Neural cell (in vitro differentiated cells): Measurements from ENCODE around the gene ZDHHC3.

Experiments
- CTCF ChIP-seq: fragments of 450-650 bp; IDR thresholded peaks from 2 replicates; pipeline ENCODE4 v1.5.1; 2014; ENCODE audit warnings: antibody characterized with exemption, mild to moderate bottlenecking, moderate library complexity; ENCODE audit not compliant: poor library complexity, severe bottlenecking
- EP300 ChIP-seq: fragments of 450-650 bp; conservative IDR thresholded peaks from 2 replicates; pipeline ENCODE4 v1.6.1; 2014; ENCODE audit warnings: antibody characterized with exemption, mild to moderate bottlenecking, moderate library complexity; ENCODE audit not compliant: poor library complexity, severe bottlenecking
- EZH2 ChIP-seq: fragments of 200-600, 300-800 bp; shearing (Covaris generic), sonication (generic); IDR thresholded peaks from 2 replicates; pipeline ENCODE4 v1.6.1; 2014; ENCODE audit warnings: antibody characterized with exemption, low read length, borderline replicate concordance, mild to moderate bottlenecking; ENCODE audit not compliant: insufficient read depth, poor library complexity, severe bottlenecking
- RAD21 ChIP-seq: fragments of 450-650 bp; conservative IDR thresholded peaks from 2 replicates; pipeline ENCODE4 v1.6.1; 2014; ENCODE audit warnings: antibody characterized with exemption, mild to moderate bottlenecking, moderate library complexity
- SMC3 ChIP-seq: fragments of 450-650 bp; conservative IDR thresholded peaks from 2 replicates; pipeline ENCODE4 v1.6.1; 2014; ENCODE audit warnings: antibody characterized with exemption, mild to moderate bottlenecking, moderate library complexity; ENCODE audit not compliant: poor library complexity
- TF ChIP-seq, protein P1 (sequence below): IDR thresholded peaks from 2 replicates; pipeline ENCODE4 v1.6.1; 2012; ENCODE audit warnings: borderline replicate concordance

- TF ChIP-seq SMC3: no peak
- no peak for TF ChIP-seq EZH2
- no peak for TF ChIP-seq CTCF
- TF ChIP-seq, protein P1, sequence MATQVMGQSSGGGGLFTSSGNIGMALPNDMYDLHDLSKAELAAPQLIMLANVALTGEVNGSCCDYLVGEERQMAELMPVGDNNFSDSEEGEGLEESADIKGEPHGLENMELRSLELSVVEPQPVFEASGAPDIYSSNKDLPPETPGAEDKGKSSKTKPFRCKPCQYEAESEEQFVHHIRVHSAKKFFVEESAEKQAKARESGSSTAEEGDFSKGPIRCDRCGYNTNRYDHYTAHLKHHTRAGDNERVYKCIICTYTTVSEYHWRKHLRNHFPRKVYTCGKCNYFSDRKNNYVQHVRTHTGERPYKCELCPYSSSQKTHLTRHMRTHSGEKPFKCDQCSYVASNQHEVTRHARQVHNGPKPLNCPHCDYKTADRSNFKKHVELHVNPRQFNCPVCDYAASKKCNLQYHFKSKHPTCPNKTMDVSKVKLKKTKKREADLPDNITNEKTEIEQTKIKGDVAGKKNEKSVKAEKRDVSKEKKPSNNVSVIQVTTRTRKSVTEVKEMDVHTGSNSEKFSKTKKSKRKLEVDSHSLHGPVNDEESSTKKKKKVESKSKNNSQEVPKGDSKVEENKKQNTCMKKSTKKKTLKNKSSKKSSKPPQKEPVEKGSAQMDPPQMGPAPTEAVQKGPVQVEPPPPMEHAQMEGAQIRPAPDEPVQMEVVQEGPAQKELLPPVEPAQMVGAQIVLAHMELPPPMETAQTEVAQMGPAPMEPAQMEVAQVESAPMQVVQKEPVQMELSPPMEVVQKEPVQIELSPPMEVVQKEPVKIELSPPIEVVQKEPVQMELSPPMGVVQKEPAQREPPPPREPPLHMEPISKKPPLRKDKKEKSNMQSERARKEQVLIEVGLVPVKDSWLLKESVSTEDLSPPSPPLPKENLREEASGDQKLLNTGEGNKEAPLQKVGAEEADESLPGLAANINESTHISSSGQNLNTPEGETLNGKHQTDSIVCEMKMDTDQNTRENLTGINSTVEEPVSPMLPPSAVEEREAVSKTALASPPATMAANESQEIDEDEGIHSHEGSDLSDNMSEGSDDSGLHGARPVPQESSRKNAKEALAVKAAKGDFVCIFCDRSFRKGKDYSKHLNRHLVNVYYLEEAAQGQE: no peak
- TF ChIP-seq EP300: no peak
- no peak for TF ChIP-seq RAD21
Observed at GRCh38 chr3:44880284-44880683, 95.7 kb downstream of the ZDHHC3 start.
